ENCODE data around the gene LTBP1.

The LTBP1 gene

DNA sequence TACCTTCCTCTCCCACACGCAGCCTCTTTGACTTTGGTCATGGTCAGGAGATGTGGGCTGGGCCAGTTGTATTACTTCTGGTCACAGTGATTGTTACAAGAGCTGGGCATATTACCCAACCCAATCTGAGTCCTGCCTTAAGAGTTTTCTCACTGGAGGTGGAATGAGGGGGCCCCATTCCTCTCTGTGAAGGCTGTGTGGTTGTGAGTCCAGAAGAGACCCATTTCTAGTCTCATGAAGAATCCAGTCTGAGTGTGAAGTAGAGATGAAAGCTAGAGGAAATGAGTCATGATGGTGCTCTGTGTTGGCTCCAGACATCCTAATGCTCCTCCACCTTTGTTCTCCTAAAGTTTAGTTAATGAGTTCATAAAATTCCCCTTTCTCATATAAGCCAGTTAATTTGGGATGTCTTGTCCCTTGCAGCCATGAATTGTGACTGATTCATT lies 478.9 kb downstream of the LTBP1 start:
- no peak overlapping the region for H3K27ac ChIP-seq
- H3K27me3 ChIP-seq (ENCODE audit: insufficient read depth, low read depth), result no peaks in the 10 kb centered on the region
- TF ChIP-seq, protein P1, sequence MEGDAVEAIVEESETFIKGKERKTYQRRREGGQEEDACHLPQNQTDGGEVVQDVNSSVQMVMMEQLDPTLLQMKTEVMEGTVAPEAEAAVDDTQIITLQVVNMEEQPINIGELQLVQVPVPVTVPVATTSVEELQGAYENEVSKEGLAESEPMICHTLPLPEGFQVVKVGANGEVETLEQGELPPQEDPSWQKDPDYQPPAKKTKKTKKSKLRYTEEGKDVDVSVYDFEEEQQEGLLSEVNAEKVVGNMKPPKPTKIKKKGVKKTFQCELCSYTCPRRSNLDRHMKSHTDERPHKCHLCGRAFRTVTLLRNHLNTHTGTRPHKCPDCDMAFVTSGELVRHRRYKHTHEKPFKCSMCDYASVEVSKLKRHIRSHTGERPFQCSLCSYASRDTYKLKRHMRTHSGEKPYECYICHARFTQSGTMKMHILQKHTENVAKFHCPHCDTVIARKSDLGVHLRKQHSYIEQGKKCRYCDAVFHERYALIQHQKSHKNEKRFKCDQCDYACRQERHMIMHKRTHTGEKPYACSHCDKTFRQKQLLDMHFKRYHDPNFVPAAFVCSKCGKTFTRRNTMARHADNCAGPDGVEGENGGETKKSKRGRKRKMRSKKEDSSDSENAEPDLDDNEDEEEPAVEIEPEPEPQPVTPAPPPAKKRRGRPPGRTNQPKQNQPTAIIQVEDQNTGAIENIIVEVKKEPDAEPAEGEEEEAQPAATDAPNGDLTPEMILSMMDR (conservative IDR thresholded peaks at IDR 0.05; ENCODE audit: low read depth, low read length), result no peak
- H3K4me1 ChIP-seq (ENCODE audit: low read depth, poor library complexity, severe bottlenecking), result no peaks in the 10 kb centered on the region
- no peak overlapping the region for H3K9ac ChIP-seq
- H4K20me1 ChIP-seq (ENCODE audit: insufficient read depth), result no peaks in the 10 kb centered on the region
- no peaks in the 10 kb centered on the region for H3K79me2 ChIP-seq (ENCODE audit: insufficient read depth, low read depth)
- H2AFZ ChIP-seq (ENCODE audit: low read depth), result no peak overlapping the region
- no peaks in the 10 kb centered on the region for H3K36me3 ChIP-seq (ENCODE audit: insufficient read depth)
- no peak overlapping the region for H3K4me2 ChIP-seq
- no peak overlapping the region for H3K4me3 ChIP-seq (IDR thresholded peaks at IDR 0.05; ENCODE audit: insufficient read depth, low read depth, low read length)

DNA sequence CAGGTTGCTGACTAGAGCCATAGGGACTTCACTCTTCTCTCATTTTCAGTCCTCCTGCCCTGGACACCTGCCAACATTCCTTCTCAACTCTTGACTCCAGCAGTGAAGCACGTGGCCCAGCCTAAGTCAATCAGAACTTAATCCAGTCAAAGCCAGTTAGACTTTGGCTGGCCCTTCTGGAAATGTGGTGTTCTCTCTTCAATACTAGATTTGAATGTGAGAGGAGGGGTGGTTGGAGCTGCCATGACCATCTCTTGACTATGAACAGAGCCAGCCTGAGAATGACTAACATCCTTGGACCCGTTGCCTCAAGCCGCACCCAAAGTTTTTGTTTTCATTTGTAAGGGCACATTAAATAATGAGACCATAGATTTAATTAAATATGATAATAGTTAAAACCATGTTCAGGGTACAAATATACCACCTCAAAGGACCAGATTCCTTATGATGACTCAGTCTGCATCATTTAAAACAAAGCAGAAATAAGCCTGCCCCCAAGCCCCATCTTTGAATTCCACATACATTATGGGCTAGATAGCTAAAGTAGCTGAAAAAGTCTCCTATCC lies 480.0 kb downstream of the LTBP1 start:
- Histone ChIP-seq H3K27ac (no peak overlapping the region), H3K4me1 (ENCODE audit: low read depth, poor library complexity, severe bottlenecking) (no peaks in the 10 kb centered on the region), H4K20me1 (ENCODE audit: insufficient read depth) (no peaks in the 10 kb centered on the region), H2AFZ (ENCODE audit: low read depth) (no peak overlapping the region), H3K27me3 (ENCODE audit: insufficient read depth, low read depth) (no peaks in the 10 kb centered on the region), H3K4me2 (no peak overlapping the region), H3K9ac (no peak overlapping the region), H3K4me3 (IDR thresholded peaks at IDR 0.05; ENCODE audit: insufficient read depth, low read depth, low read length) (no peak overlapping the region), H3K79me2 (ENCODE audit: insufficient read depth, low read depth) (no peaks in the 10 kb centered on the region), H3K36me3 (ENCODE audit: insufficient read depth) (no peaks in the 10 kb centered on the region)
- TF ChIP-seq, protein P1 (conservative IDR thresholded peaks at IDR 0.05; ENCODE audit: low read depth, low read length), result no peak

DNA sequence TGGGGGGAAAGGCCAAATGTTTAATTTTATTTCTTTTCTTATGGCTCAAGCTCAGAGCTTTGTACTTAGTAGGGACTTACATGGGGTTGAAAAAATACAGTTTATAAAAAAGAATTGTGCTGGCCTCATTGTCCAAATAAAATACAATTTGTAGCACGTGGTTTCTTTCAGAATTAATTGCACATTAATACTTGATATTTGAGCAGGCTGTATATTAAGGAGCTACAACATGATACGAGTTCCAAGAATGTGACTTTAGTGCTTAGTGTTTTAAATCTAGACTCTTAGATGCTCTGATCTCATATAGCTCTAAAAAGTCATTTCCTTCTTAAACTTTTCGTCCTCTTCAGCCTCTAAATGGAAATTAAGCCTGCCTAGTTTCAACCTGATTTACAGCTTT lies 483.3 kb downstream of the LTBP1 start:
- H3K4me2 ChIP-seq, result no peak overlapping the region
- H4K20me1 ChIP-seq (ENCODE audit: insufficient read depth), result no peaks in the 10 kb centered on the region
- TF ChIP-seq, protein P1 (conservative IDR thresholded peaks at IDR 0.05; ENCODE audit: low read depth, low read length), result no peak
- H3K4me3 ChIP-seq (IDR thresholded peaks at IDR 0.05; ENCODE audit: insufficient read depth, low read depth, low read length), result no peak overlapping the region
- H3K27me3 ChIP-seq (ENCODE audit: insufficient read depth, low read depth), result no peaks in the 10 kb centered on the region
- H3K27ac ChIP-seq, result no peak overlapping the region
- no peak overlapping the region for H2AFZ ChIP-seq (ENCODE audit: low read depth)
- no peaks in the 10 kb centered on the region for H3K79me2 ChIP-seq (ENCODE audit: insufficient read depth, low read depth)
- H3K36me3 ChIP-seq (ENCODE audit: insufficient read depth), result no peaks in the 10 kb centered on the region
- peaks cover 7% of the 10 kb centered on the region for H3K4me1 ChIP-seq (ENCODE audit: low read depth, poor library complexity, severe bottlenecking)
- no peak overlapping the region for H3K9ac ChIP-seq

DNA sequence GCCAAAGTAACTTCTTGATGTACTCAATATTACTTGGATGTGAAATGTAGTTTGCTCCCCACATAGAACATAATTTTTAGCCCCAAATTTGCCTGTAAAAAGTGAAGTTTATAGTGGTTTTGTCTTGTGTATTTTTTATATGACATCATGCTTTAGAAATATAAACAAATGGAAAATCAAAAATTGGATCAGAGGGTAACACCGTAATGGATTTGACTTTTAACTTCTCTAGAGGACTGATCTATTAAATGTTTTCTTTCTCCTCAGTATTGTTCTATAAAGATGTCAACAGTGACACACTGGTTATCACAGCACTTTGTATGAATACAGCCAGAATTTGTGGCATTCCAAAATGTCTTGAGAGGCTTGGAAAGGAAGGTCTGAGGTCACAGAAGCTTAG lies 484.1 kb downstream of the LTBP1 start:
- no peaks in the 10 kb centered on the region for H3K36me3 ChIP-seq (ENCODE audit: insufficient read depth)
- H2AFZ ChIP-seq (ENCODE audit: low read depth), result no peak overlapping the region
- TF ChIP-seq, protein P1 (conservative IDR thresholded peaks at IDR 0.05; ENCODE audit: low read depth, low read length), result no peak
- H3K4me3 ChIP-seq (IDR thresholded peaks at IDR 0.05; ENCODE audit: insufficient read depth, low read depth, low read length), result no peak overlapping the region
- no peaks in the 10 kb centered on the region for H3K27me3 ChIP-seq (ENCODE audit: insufficient read depth, low read depth)
- no peak overlapping the region for H3K4me2 ChIP-seq
- H3K79me2 ChIP-seq (ENCODE audit: insufficient read depth, low read depth), result no peaks in the 10 kb centered on the region
- H3K9ac ChIP-seq, result no peak overlapping the region
- H4K20me1 ChIP-seq (ENCODE audit: insufficient read depth), result no peaks in the 10 kb centered on the region
- H3K4me1 ChIP-seq (ENCODE audit: low read depth, poor library complexity, severe bottlenecking), result peaks cover 7% of the 10 kb centered on the region
- no peak overlapping the region for H3K27ac ChIP-seq

Data from KMS-11 (cell line).